ENCODE results near the gene AVPR1A. TPM values are rescaled to one million over a fixed set of nuclear protein-coding genes. Genes with fewer than 3 reads are reported as not detected.

The AVPR1A gene
- total RNA-seq, 1 experiment from 2014 or later, result not detected

DNA sequence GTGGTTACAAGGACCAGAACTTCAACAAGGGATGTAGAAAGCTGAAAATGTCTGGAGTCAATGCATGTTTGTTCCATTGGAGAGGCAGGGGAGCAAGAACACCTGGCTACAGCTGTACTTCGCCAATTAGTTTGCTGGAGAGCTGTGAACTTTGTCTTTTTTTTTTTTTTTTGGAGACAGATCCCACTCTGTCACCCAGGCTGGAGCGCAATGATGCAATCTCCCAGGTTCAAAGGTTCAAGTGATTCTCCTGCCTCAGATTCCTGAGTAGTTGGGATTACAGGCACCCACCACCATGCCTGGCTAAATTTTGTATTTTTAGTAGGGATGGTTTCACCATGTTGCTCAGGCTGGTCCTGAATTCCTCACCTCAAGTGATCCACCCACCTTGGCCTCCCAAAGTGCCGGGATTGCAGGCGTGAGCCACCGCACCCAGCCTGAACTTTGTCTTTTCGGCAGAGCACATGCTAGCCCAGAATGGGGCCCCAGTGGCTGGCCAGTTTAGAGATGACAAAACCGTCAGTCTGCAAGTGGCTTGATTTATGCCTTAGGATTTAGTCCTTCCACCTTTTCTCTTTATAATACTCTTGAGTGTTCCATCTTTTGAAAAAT, 55.5 kb downstream of the AVPR1A start:
- no peak for DNase-seq (ENCODE audit: low read depth)

- DNase-seq (ENCODE audit: low read depth), result no peak
Observed at GRCh38 chr12:63093711-63094110, 57.3 kb downstream of the AVPR1A start.

- DNase-seq (ENCODE audit: low read depth), result no peak
Observed at GRCh38 chr12:63093084-63093483, 57.9 kb downstream of the AVPR1A start.

Other genes with a start within 250 kb of the AVPR1A start
- 0.90 and 1.6 TPM in 2 replicates for gene PPM1H, start 216.1 kb downstream of the AVPR1A start, total RNA-seq (2014; rRNA removed)